ENCODE measurements around the gene FETUB.

- TF ChIP-seq CTCF (IDR thresholded peaks at IDR 0.05 in 4 of 5, conservative IDR thresholded peaks at IDR 0.05 in 1 of 5) (no peak), POLR2A (IDR thresholded peaks at IDR 0.05) (no peak)
These were observed 6.6 kb downstream of the FETUB start for GRCh38 chr3:186646841-186647240.
